ENCODE data around the gene ETV3L. TPM values are rescaled to one million over a fixed set of nuclear protein-coding genes. Genes with fewer than 3 reads are reported as not detected.

The ETV3L gene
- total and polyA plus RNA-seq, 2 experiments from 2014 or later: not detected

- Histone ChIP-seq H3K4me1 (ENCODE audit: insufficient read depth) (peaks cover 14% of the 10 kb centered on the region), H3K9me2 (ENCODE audit: insufficient read depth) (no peaks in the 10 kb centered on the region; the same call in 1 of the 2 replicates), H3K36me3 (ENCODE audit: insufficient read depth) (no peaks in the 10 kb centered on the region), H3F3A (replicated peaks; ENCODE audit: low read depth) (no peaks in the 10 kb centered on the region), H2AFZ (no peak overlapping the region), H3K4me2 (no peak overlapping the region), H3K4me3 (no peak overlapping the region), H3K79me2 (replicated peaks; ENCODE audit: insufficient read depth) (no peaks in the 10 kb centered on the region), H3K27ac (ENCODE audit: low read depth) (no peak overlapping the region), H4K20me1 (replicated peaks; ENCODE audit: insufficient read depth) (no peaks in the 10 kb centered on the region), H3K27me3 (ENCODE audit: insufficient read depth) (peaks cover 9% of the 10 kb centered on the region; the same call in 1 of the 2 replicates)
- Mint-ChIP-seq H3K4me3 (no peak overlapping the region), H3K27me3 (ENCODE audit: insufficient read depth, low read depth, poor library complexity) (peaks cover 6% of the 10 kb centered on the region), H3K36me3 (ENCODE audit: low read depth) (no peaks in the 10 kb centered on the region), H3K27ac (no peak overlapping the region), H3K9me3 (no peaks in the 10 kb centered on the region), H3K4me1 (peaks cover 12% of the 10 kb centered on the region)
- DNase-seq (ENCODE audit: low spot score) (no peak), ATAC-seq (no peak)
- TF ChIP-seq NANOG (IDR thresholded peaks at IDR 0.05; ENCODE audit: borderline replicate concordance): no peak
Measured at GRCh38 chr1:157146244-157146643, 46.6 kb upstream of the ETV3L start.

- Histone ChIP-seq H3K27me3 (ENCODE audit: insufficient read depth) (peaks cover 9% of the 10 kb centered on the region; the same call in 1 of the 2 replicates), H3K4me3 (no peak overlapping the region), H3F3A (replicated peaks; ENCODE audit: low read depth) (no peaks in the 10 kb centered on the region), H3K9me2 (ENCODE audit: insufficient read depth) (no peaks in the 10 kb centered on the region), H4K20me1 (replicated peaks; ENCODE audit: insufficient read depth) (no peaks in the 10 kb centered on the region), H3K79me2 (replicated peaks; ENCODE audit: insufficient read depth) (no peaks in the 10 kb centered on the region), H3K4me2 (no peak overlapping the region), H3K27ac (ENCODE audit: low read depth) (no peak overlapping the region), H3K4me1 (ENCODE audit: insufficient read depth) (peaks cover 24% of the 10 kb centered on the region), H2AFZ (no peak overlapping the region), H3K36me3 (ENCODE audit: insufficient read depth) (no peaks in the 10 kb centered on the region)
- DNase-seq (ENCODE audit: low spot score) (no peak), ATAC-seq (no peak)
- TF ChIP-seq EZH2 (IDR thresholded peaks at IDR 0.05; ENCODE audit: low read depth, unreplicated experiment) (no peak), STAT1 (IDR thresholded peaks at IDR 0.05; ENCODE audit: unreplicated experiment) (no peak), ETS1 (IDR thresholded peaks at IDR 0.05) (no peak), REST (IDR thresholded peaks at IDR 0.05; ENCODE audit: unreplicated experiment) (no peak), CREB1 (CRISPR knock-in tag; IDR thresholded peaks at IDR 0.05; ENCODE audit: low read depth) (no peak), CTCF (conservative IDR thresholded peaks at IDR 0.05; ENCODE audit: low read depth in 2 of 2) (no peak), NANOG (IDR thresholded peaks at IDR 0.05; ENCODE audit: borderline replicate concordance) (no peak), POLR2AphosphoS5 (IDR thresholded peaks at IDR 0.05; ENCODE audit: low read depth) (no peak), ZNF114 (CRISPR knock-in tag; IDR thresholded peaks at IDR 0.05) (no peak), EZH2phosphoT487 (IDR thresholded peaks at IDR 0.05; ENCODE audit: unreplicated experiment) (no peak), JUNB (IDR thresholded peaks at IDR 0.05; ENCODE audit: unreplicated experiment) (no peak)
- H3K9me3 Mint-ChIP-seq: no peaks in the 10 kb centered on the region
- H3K36me3 Mint-ChIP-seq (ENCODE audit: low read depth): no peaks in the 10 kb centered on the region
- H3K27ac Mint-ChIP-seq: no peak overlapping the region
- peaks cover 24% of the 10 kb centered on the region for H3K4me1 Mint-ChIP-seq
- H3K27me3 Mint-ChIP-seq (ENCODE audit: insufficient read depth, low read depth, poor library complexity): peaks cover 9% of the 10 kb centered on the region
- H3K4me3 Mint-ChIP-seq: no peak overlapping the region
Measured at GRCh38 chr1:157145076-157145475, 45.5 kb upstream of the ETV3L start.
